Karpas-422 (cell line): ENCODE data around the gene KRTAP12-4. TPM values are rescaled to one million over a fixed set of nuclear protein-coding genes. Genes with fewer than 3 reads are reported as not detected.
"Not testable (repeated sequence)": the region's sequence is repeated elsewhere in the genome, so short reads cannot be mapped to it uniquely, and the experiment has no call there.

Source experiments
- DNase-seq: peaks from one replicate; pipeline ENCODE4 v3.0.0-alpha.2; 2015
- H2AFZ ChIP-seq: fragments of 200-600 bp; sonication (generic); 2 replicates; pipeline ENCODE4 v1.6.1; 2014; ENCODE audit warnings: antibody characterized with exemption, low read length, mixed read lengths
- H3K27ac ChIP-seq: fragments of 200-600 bp; sonication (generic); 2 replicates; pipeline ENCODE4 v1.5.1; 2014; ENCODE audit warnings: mild to moderate bottlenecking, low read length, moderate library complexity
- H3K27me3 ChIP-seq: fragments of 200-600 bp; sonication (generic); 2 replicates; pipeline ENCODE4 v1.6.1; 2014; ENCODE audit warnings: low read length, mixed read lengths
- H3K36me3 ChIP-seq: fragments of 200-600 bp; sonication (generic); 2 replicates; pipeline ENCODE4 v1.6.1; 2014; ENCODE audit warnings: low read length, mixed read lengths; ENCODE audit not compliant: insufficient read depth
- H3K4me1 ChIP-seq: fragments of 200-600 bp; sonication (generic); 2 replicates; pipeline ENCODE4 v1.6.1; 2014; ENCODE audit warnings: mild to moderate bottlenecking, low read length, mixed read lengths
- H3K4me2 ChIP-seq: fragments of 200-600 bp; sonication (generic); 2 replicates; pipeline ENCODE4 v1.6.1; 2014; ENCODE audit warnings: low read length, low read depth, mild to moderate bottlenecking; ENCODE audit not compliant: poor library complexity, severe bottlenecking
- H3K4me3 ChIP-seq: fragments of 200-600 bp; sonication (generic); 2 replicates; pipeline ENCODE4 v1.5.1; 2014; ENCODE audit warnings: mild to moderate bottlenecking, antibody characterized with exemption, low read length, mixed read lengths
- H3K79me2 ChIP-seq: fragments of 200-600 bp; sonication (generic); 2 replicates; pipeline ENCODE4 v1.6.1; 2014; ENCODE audit warnings: mild to moderate bottlenecking, low read length, mixed read lengths
- H3K9ac ChIP-seq: fragments of 200-600 bp; sonication (generic); 2 replicates; pipeline ENCODE4 v1.6.0; 2014; ENCODE audit warnings: low read length
- H3K9me2 ChIP-seq: fragments of 200-600 bp; sonication (generic), shearing (Covaris generic); replicated peaks from 2 replicates; pipeline ENCODE4 v1.6.0; 2014; ENCODE audit warnings: mild to moderate bottlenecking, low read length, moderate library complexity; ENCODE audit not compliant: insufficient read depth
- H3K9me3 ChIP-seq: fragments of 300-700, 200-600 bp; sonication (generic); 2 replicates; pipeline ENCODE4 v1.6.1; 2014; ENCODE audit warnings: low read length, mixed read lengths
- H4K20me1 ChIP-seq: fragments of 200-600 bp; sonication (generic); 2 replicates; pipeline ENCODE4 v1.6.1; 2014; ENCODE audit warnings: mild to moderate bottlenecking, antibody characterized with exemption, low read length, low read depth; ENCODE audit not compliant: insufficient read depth
- total RNA-seq: library from RNA; depleted of rRNA; stranded (reverse); fragments of >200 nt; shearing (Covaris generic); gene quantifications from 2 replicates; pipeline ENCODE4 v1.2.3, GENCODE V29; 2014; ENCODE audit warnings: low replicate concordance

Gene KRTAP12-4
- total RNA-seq, 1 experiment from 2014 or later, result not detected

- H3K9me3 ChIP-seq, DNase-seq, H3K4me2 ChIP-seq, H3K9ac ChIP-seq, H3K36me3 ChIP-seq, H3K79me2 ChIP-seq, H2AFZ ChIP-seq, H3K4me1 ChIP-seq, H3K9me2 ChIP-seq, H3K27me3 ChIP-seq, H3K27ac ChIP-seq, H3K4me3 ChIP-seq, H4K20me1 ChIP-seq: not testable (repeated sequence)
Observed at GRCh38 chr21:44646366-44647221, 7.9 kb downstream of the KRTAP12-4 start, which contains the start of gene KRTAP10-11. KRTAP10-11 (plus strand) TSS chr21:44646414; CDS start chr21:44646459, 45 bp downstream.

GRCh38 chr21:44644878-44645277, 9.6 kb downstream of the KRTAP12-4 start:
- no peaks in the 10 kb centered on the region for H3K27me3 ChIP-seq
- peaks cover 5% of the 10 kb centered on the region; the same call in 1 of the 2 replicates for H3K9me3 ChIP-seq
- no peak overlapping the region for H3K27ac ChIP-seq
- no peak overlapping the region for H3K4me2 ChIP-seq
- no peaks in the 10 kb centered on the region for H3K36me3 ChIP-seq
- H3K4me3 ChIP-seq, result no peak overlapping the region
- DNase-seq, result no peak
- H2AFZ ChIP-seq, result no peak overlapping the region
- no peaks in the 10 kb centered on the region for H3K4me1 ChIP-seq
- H3K9ac ChIP-seq, result no peak overlapping the region
- no peaks in the 10 kb centered on the region for H4K20me1 ChIP-seq
- H3K79me2 ChIP-seq, result no peaks in the 10 kb centered on the region
- no peaks in the 10 kb centered on the region for H3K9me2 ChIP-seq

- Histone ChIP-seq H3K9ac (no peak overlapping the region), H3K9me2 (no peaks in the 10 kb centered on the region), H4K20me1 (no peaks in the 10 kb centered on the region), H3K4me3 (no peak overlapping the region), H3K4me1 (no peaks in the 10 kb centered on the region), H3K4me2 (no peak overlapping the region), H3K27me3 (no peaks in the 10 kb centered on the region), H2AFZ (no peak overlapping the region), H3K9me3 (peaks cover 5% of the 10 kb centered on the region; the same call in 1 of the 2 replicates), H3K79me2 (no peaks in the 10 kb centered on the region), H3K27ac (no peak overlapping the region), H3K36me3 (no peaks in the 10 kb centered on the region)
- DNase-seq, result no peak
Observed at GRCh38 chr21:44643741-44644310, 10.6 kb downstream of the KRTAP12-4 start.

GRCh38 chr21:44640761-44641160, 13.7 kb downstream of the KRTAP12-4 start:
- no peak overlapping the region for H3K9ac ChIP-seq
- H3K36me3 ChIP-seq, result no peaks in the 10 kb centered on the region
- no peaks in the 10 kb centered on the region for H3K27me3 ChIP-seq
- H3K79me2 ChIP-seq, result no peaks in the 10 kb centered on the region
- H2AFZ ChIP-seq, result no peak overlapping the region
- H3K27ac ChIP-seq, result no peak overlapping the region
- H4K20me1 ChIP-seq, result no peaks in the 10 kb centered on the region
- no peak for DNase-seq
- peaks cover 5% of the 10 kb centered on the region; the same call in 1 of the 2 replicates for H3K9me3 ChIP-seq
- no peak overlapping the region for H3K4me3 ChIP-seq
- H3K9me2 ChIP-seq, result no peaks in the 10 kb centered on the region
- no peaks in the 10 kb centered on the region for H3K4me1 ChIP-seq
- H3K4me2 ChIP-seq, result no peak overlapping the region

GRCh38 chr21:44639331-44639655, 15.2 kb downstream of the KRTAP12-4 start:
- Histone ChIP-seq H3K9me3 (no peaks in the 10 kb centered on the region), H3K9ac (no peak overlapping the region), H3K27ac (no peak overlapping the region), H3K79me2 (no peaks in the 10 kb centered on the region), H3K9me2 (no peaks in the 10 kb centered on the region), H3K4me3 (no peak overlapping the region), H4K20me1 (no peaks in the 10 kb centered on the region), H3K36me3 (no peaks in the 10 kb centered on the region), H3K4me2 (no peak overlapping the region), H2AFZ (no peak overlapping the region), H3K27me3 (no peaks in the 10 kb centered on the region), H3K4me1 (no peaks in the 10 kb centered on the region)
- DNase-seq, result no peak

GRCh38 chr21:44638506-44639330, 15.7 kb downstream of the KRTAP12-4 start:
- not testable (repeated sequence) for H3K4me3 ChIP-seq, H3K9me3 ChIP-seq

GRCh38 chr21:44637851-44638348, 16.6 kb downstream of the KRTAP12-4 start:
- not testable (repeated sequence) for H3K79me2 ChIP-seq, DNase-seq, H3K9me3 ChIP-seq, H3K4me1 ChIP-seq, H3K4me3 ChIP-seq, H3K27ac ChIP-seq, H3K9me2 ChIP-seq, H3K27me3 ChIP-seq, H4K20me1 ChIP-seq, H3K4me2 ChIP-seq, H3K36me3 ChIP-seq, H2AFZ ChIP-seq, H3K9ac ChIP-seq

More at GRCh38 chr21:44638506-44639330, 15.7 kb downstream of the KRTAP12-4 start:
- not testable (repeated sequence) for H3K4me2 ChIP-seq, H3K79me2 ChIP-seq, H2AFZ ChIP-seq, H3K27ac ChIP-seq, DNase-seq, H3K9me2 ChIP-seq, H3K36me3 ChIP-seq, H3K4me1 ChIP-seq, H3K27me3 ChIP-seq, H4K20me1 ChIP-seq, H3K9ac ChIP-seq
